HTERT RPE-1 (cell line): ENCODE data around the gene OGA.

Experiments
- in situ Hi-C: fragments of 300-500 bp; cut with MboI; formaldehyde crosslinking; loops from 4 replicates; pipeline ENCODE4 v1.14.3; 2020; ENCODE audit warnings: low sequenced_read_pairs

OGA gene

GRCh38 chr10:101778781-101779543 is 39.3 kb downstream of the OGA start:
- in situ Hi-C loops, result loop anchor here (25.0 kb wide), 1 partner anchor 167 kb away; no protein-coding TSS in a partner anchor

GRCh38 chr10:101778151-101778780 is 40.0 kb downstream of the OGA start:
- in situ Hi-C loops, result loop anchor here (25.0 kb wide), 1 partner anchor 166 kb away; no protein-coding TSS in a partner anchor

GRCh38 chr10:101777619-101778145 is 40.6 kb downstream of the OGA start:
- in situ Hi-C loops, result loop anchor here (25.0 kb wide), 1 partner anchor 165 kb away; no protein-coding TSS in a partner anchor

GRCh38 chr10:101776161-101776817 is 42.0 kb downstream of the OGA start:
- in situ Hi-C loops, result loop anchor here (25.0 kb wide), 1 partner anchor 164 kb away; no protein-coding TSS in a partner anchor

- in situ Hi-C loops, result loop anchor here (25.0 kb wide), 1 partner anchor 163 kb away; no protein-coding TSS in a partner anchor
These were observed 42.7 kb downstream of the OGA start, which contains the start of gene FGF8 for GRCh38 chr10:101775273-101776160. Gene FGF8, minus strand, starts transcription at chr10:101776114. Its CDS starts 214 bp downstream, at chr10:101775900.

- in situ Hi-C loops, result loop anchor here (25.0 kb wide), 1 partner anchor 162 kb away; no protein-coding TSS in a partner anchor
These were observed 43.5 kb downstream of the OGA start for GRCh38 chr10:101774589-101775272.

GRCh38 chr10:101773923-101774588 is 44.2 kb downstream of the OGA start:
- in situ Hi-C loops, result no loop called here

GRCh38 chr10:101772895-101773761 is 45.1 kb downstream of the OGA start:
- in situ Hi-C loops, result no loop called here

GRCh38 chr10:101772017-101772894 is 46.0 kb downstream of the OGA start:
- in situ Hi-C loops, result no loop called here

GRCh38 chr10:101771380-101771779 is 46.9 kb downstream of the OGA start:
- in situ Hi-C loops, result no loop called here

- in situ Hi-C loops, result no loop called here
These were observed 47.7 kb downstream of the OGA start for GRCh38 chr10:101770331-101771215.

GRCh38 chr10:101769541-101770180 is 48.6 kb downstream of the OGA start:
- in situ Hi-C loops, result no loop called here

GRCh38 chr10:101768791-101769170 is 49.5 kb downstream of the OGA start:
- in situ Hi-C loops, result no loop called here

- in situ Hi-C loops, result no loop called here
These were observed 50.1 kb downstream of the OGA start for GRCh38 chr10:101767966-101768790.

- in situ Hi-C loops, result no loop called here
These were observed 50.7 kb downstream of the OGA start for GRCh38 chr10:101767600-101767945.
